Measurements from ENCODE around the gene PRDM16. TPM values are rescaled to one million over a fixed set of nuclear protein-coding genes. Genes with fewer than 3 reads are reported as not detected.

PRDM16 gene
- total and polyA plus RNA-seq, 2 of the 8 experiments (the other 6 are each of a cell fraction or from before 2014, with no cell fraction given) = 0.39 to 0.43 TPM

DNA sequence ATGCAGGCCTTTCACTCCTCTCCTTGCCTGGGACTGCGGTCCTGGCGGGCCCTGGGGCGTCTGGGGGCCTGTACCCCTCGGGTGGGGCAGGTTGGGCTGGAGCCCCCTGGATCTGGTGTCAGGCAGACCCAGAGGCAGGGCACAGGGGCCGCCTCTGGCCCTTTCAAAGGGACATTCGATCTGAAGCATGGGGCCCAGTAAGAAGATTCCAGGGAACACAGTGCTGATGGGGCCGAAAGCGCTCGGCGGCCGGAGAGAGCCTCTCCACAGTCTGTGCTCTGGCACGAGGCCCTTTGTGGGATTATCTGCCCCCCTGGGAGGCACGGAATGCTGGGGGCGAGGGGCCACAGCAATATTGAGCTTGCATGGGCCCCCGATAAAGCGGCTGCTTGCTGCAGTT lies 15.2 kb downstream of the PRDM16 start (continued):
- TF ChIP-seq NRF1 (IDR thresholded peaks at IDR 0.05; ENCODE audit: low read depth, low read length) (no peak), HDAC2 (IDR thresholded peaks at IDR 0.05; ENCODE audit: borderline replicate concordance in 1 of 2, low read depth in 2 of 2, low read length in 2 of 2) (no peak), POLR2A (IDR thresholded peaks at IDR 0.05; ENCODE audit: control extremely low read depth in 1 of 2, low read depth in 2 of 2, low read length in 2 of 2) (no peak), TBP (IDR thresholded peaks at IDR 0.05; ENCODE audit: low read depth, low read length) (no peak)

Measured in H1 (cell line).